ENCODE results near the gene RAG2.
A peak's percentile ranks its signal among the peaks of the same experiment; 100 is the strongest.

DNA sequence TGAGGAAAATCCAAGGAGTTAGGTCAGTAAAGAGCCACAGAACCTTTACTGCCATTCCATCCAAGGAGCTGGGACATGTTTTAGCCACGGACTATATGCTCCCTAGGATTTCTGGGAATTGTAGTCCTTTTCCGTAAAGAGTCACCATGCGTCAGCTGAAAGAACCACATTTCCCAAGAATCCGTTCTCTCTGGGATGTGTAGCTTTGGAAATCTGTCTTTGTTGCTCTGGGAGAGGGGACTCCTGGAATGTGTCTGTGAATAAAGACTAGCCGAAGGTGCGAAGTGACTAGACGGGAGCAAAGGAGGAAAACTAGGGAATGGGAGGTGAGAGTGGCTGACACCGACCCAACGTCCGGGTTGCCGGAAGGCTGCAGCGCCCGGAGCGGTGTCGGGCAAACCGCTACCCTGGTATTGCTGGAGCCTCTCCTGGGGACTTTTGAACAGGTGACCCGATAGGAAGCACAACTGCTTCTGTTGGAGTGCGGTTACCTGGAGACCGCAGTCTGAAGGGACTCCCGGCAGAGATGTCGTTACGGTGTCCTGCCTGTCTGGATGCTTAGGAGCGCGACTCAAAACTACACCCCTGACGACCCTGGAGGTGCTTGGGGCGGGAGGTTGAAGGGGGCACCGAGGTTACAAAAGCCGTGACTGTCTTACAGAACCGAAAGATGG lies 3.6 kb downstream of the RAG2 start, which contains the start of gene IFTAP:
- TF ChIP-seq FOXA1 (IDR thresholded peaks at IDR 0.05) (no peak), ARNT (IDR thresholded peaks at IDR 0.05) (no peak), CTBP1 (IDR thresholded peaks at IDR 0.05; ENCODE audit: borderline replicate concordance) (peak; percentile 76; the same call in 1 of the 2 replicates)

Data from HEK293T (cell line).